MM.1S (cell line): Measurements from ENCODE around the gene DCLK1.

ENCODE experiments used
- CTCF ChIP-seq: fragments of 300-600 bp; sonication (generic); IDR thresholded peaks from 2 replicates; pipeline ENCODE4 v1.5.1; 2016; ENCODE audit warnings: antibody characterized with exemption, low read length, mixed read lengths
- EZH2 ChIP-seq: fragments of 300-600 bp; sonication (generic); optimal IDR thresholded peaks from 2 replicates; pipeline ENCODE3; 2017; ENCODE audit warnings: low read depth, mild to moderate bottlenecking, antibody characterized with exemption, low read length, mixed read lengths

GRCh38 chr13:35983206-35983605, 148.0 kb downstream of the DCLK1 start:
- TF ChIP-seq CTCF (no peak), EZH2 (no peak)
